Mucosa of descending colon (tissue), 3 donors: Measurements from ENCODE around the gene MTMR1. TPM values are rescaled to one million over a fixed set of nuclear protein-coding genes. Genes with fewer than 3 reads are reported as not detected.

Experiments used
- ATAC-seq: fragments of 200-7000 bp; cut with Tn5 transposase; one replicate; pipeline ENCODE4 v1.9.1; 2020; ENCODE audit warnings: mild to moderate bottlenecking, moderate library complexity
- DNase-seq, 3 donors: peaks; one replicate each; pipeline ENCODE4 v3.0.0-alpha.2; 2020
- H3K36me3 ChIP-seq: fragments of 200-600 bp; one replicate; pipeline ENCODE4 v1.8.0; 2021; ENCODE audit warnings: low read depth, mild to moderate bottlenecking
- H3K4me1 ChIP-seq: fragments of 200-600 bp; one replicate; pipeline ENCODE4 v1.8.0; 2021; ENCODE audit warnings: low read depth, mild to moderate bottlenecking
- H3K4me3 ChIP-seq: fragments of 200-600 bp; one replicate; pipeline ENCODE4 v1.8.0; 2021; ENCODE audit warnings: mild to moderate bottlenecking
- H3K9me3 ChIP-seq: fragments of 200-600 bp; one replicate; pipeline ENCODE4 v1.8.0; 2021; ENCODE audit warnings: mild to moderate bottlenecking
- intact Hi-C, 2 donors: fragments of 100-400 bp; cut with DNase I in 1 of 2; cut with micrococcal nuclease in 1 of 2; formaldehyde crosslinking; loops; one replicate each; pipeline versions ENCODE4 v1.11.0 to v1.11.1; 2022; cut with DNase I, micrococcal nuclease
- total RNA-seq, 3 donors: library from RNA; stranded (reverse); fragmentation: NEBNext Ultra II Directional in 2 of 3; extraction: Animal tissue kit (Norgen Biotek cat#: 25700) in 2 of 3; gene quantifications; one replicate each; pipeline versions ENCODE4 v1.2.1 to v1.2.4, GENCODE V29; 2021 to 2023
- TF ChIP-seq, protein P1 (sequence below): fragments of 200-600 bp; IDR thresholded peaks from one replicate; pipeline ENCODE4 v1.8.0; 2022; ENCODE audit warnings: antibody characterized with exemption, mild to moderate bottlenecking
- donor health status: DM: no; HTN: no; CAD: no; lungs with moderate emphysema.
- donor health status: DM: no; HTN: no; CAD: no.
- donor health status: DM: no; HTN: yes; CAD: no.

MTMR1 gene
- total RNA-seq, 3 donors from 2014 or later: 14.4 to 20.2 (median 17.6) TPM

DNA sequence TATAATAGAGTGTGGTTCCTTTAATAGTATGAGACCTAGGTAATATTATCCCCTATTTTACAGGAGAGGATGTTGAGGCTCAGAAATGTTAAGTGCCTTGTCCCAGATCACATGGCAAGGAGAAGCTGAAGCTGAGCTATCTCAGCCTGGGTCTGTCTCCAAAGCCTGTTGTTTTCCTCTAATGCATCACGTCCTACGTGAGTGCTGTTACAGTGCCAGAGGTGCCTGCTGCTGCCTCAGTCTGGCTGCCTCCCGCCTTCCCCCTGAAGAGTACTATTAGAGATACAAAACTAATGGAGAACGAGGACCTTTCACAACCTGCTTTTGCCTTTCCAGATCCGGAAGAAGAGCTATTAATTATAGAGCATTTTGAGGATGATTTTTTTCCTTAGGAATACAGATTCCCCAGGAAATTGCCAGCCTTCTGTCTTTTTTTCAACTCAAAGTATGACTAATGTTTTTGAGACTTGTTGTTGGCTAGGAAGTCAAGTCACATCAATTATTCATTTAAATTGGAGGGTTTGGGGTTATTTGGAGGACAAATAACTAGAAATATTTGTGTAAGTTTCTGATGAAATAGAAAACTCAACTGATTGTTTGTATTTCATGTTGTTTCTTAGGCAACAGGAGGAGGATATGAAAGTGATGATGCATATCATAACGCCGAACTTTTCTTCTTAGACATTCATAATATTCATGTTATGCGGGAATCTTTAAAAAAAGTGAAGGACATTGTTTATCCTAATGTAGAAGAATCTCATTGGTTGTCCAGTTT, 43.9 kb upstream of the MTMR1 start:
- DNase-seq: peak in 1 of 3 donors; percentile 16
- Histone ChIP-seq H3K4me3 (no peak overlapping the region), H3K4me1 (no peaks in the 10 kb centered on the region), H3K9me3 (no peaks in the 10 kb centered on the region), H3K36me3 (no peaks in the 10 kb centered on the region)
- ATAC-seq: no peak
- intact Hi-C loops: no loop called here
- TF ChIP-seq, protein P1, sequence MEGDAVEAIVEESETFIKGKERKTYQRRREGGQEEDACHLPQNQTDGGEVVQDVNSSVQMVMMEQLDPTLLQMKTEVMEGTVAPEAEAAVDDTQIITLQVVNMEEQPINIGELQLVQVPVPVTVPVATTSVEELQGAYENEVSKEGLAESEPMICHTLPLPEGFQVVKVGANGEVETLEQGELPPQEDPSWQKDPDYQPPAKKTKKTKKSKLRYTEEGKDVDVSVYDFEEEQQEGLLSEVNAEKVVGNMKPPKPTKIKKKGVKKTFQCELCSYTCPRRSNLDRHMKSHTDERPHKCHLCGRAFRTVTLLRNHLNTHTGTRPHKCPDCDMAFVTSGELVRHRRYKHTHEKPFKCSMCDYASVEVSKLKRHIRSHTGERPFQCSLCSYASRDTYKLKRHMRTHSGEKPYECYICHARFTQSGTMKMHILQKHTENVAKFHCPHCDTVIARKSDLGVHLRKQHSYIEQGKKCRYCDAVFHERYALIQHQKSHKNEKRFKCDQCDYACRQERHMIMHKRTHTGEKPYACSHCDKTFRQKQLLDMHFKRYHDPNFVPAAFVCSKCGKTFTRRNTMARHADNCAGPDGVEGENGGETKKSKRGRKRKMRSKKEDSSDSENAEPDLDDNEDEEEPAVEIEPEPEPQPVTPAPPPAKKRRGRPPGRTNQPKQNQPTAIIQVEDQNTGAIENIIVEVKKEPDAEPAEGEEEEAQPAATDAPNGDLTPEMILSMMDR: no peak

DNA sequence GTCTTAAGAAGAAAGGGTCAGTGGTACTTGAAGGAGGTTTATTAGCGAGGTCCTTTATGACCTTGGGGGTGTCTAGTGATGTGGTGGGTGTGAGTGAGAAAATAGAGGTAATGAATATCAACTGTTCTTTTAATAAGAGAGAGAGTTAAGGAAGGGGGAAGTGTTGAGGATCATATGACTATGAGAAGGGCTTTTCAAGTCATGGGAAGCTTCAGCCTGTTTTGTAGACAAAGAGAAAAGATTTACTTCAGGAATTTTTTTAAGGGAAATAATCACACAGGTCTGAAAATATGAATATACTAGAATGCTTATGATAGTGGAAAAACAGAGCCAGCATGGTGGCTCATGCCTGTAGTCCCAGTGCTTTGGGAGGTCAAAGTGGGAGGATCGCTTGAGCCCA, 41.3 kb upstream of the MTMR1 start:
- intact Hi-C loops: no loop called here
- Histone ChIP-seq H3K36me3 (no peaks in the 10 kb centered on the region), H3K4me3 (no peak overlapping the region), H3K4me1 (no peaks in the 10 kb centered on the region), H3K9me3 (no peaks in the 10 kb centered on the region)
- DNase-seq: no peak
- no peak for ATAC-seq
- TF ChIP-seq, protein P1: no peak

DNA sequence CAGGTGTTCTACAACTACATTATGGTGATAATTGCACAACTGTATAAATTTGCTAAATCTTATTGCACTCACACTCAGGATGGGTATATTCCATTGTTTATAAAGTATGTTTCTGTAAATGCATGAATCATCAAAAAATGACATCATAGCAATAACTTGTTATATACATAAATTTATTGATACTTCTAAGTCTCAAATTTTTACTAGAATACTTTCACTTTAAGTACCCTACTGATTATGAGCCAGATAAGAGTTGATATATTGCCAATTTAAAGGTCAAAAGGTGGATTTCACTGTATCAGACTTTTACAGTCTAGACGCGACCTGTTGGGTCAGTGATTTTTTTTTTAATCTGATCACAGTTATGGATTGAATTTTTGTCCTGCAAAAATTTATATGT, 37.4 kb upstream of the MTMR1 start:
- no peak for ATAC-seq
- no peak for DNase-seq
- no peaks in the 10 kb centered on the region for H3K4me1 ChIP-seq
- H3K36me3 ChIP-seq: no peaks in the 10 kb centered on the region
- no peak overlapping the region for H3K4me3 ChIP-seq
- TF ChIP-seq, protein P1: no peak
- no peaks in the 10 kb centered on the region for H3K9me3 ChIP-seq
- intact Hi-C loops: no loop called here

DNA sequence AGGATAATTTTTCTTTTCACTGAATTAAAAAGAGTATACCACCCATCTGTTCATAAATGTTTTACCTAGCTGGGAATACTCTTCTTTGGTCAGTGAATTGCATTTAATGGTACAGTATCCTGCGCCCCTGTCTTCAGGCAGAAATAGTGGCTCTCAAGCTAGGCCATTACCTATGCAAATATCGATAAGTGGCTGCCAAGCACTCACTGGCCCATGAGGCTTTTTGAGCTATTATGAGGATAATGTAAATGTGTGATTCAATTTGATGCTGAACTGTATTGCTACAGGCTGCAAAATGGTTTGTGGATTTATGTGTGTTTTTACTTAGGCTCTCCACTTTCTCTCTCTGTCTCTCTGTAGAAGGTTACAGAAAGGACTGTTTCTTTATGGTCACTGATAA, 30.1 kb upstream of the MTMR1 start:
- no peaks in the 10 kb centered on the region for H3K4me1 ChIP-seq
- DNase-seq (no peak), ATAC-seq (no peak)
- no peak overlapping the region for H3K4me3 ChIP-seq
- intact Hi-C loops: no loop called here
- no peaks in the 10 kb centered on the region for H3K36me3 ChIP-seq
- TF ChIP-seq, protein P1: no peak
- no peaks in the 10 kb centered on the region for H3K9me3 ChIP-seq

DNA sequence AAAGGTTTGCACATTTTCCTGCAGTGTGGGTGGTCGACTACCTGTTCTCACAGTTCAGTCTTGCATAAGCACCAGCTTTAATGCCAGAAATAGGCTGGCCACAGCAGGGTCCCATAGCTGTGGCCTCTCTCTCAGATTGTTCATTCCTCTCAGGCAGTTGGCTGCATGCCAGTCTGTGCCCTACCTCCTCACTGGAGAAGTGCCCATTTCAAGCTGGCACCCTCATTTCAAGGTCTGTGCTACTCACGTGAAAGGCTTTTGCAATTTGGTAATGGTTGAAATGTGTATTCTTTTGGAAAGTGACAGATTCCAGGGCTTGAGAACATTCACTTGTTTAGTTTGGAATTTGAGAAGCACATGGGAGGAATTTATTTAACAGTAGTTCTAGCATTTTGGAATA, 28.9 kb upstream of the MTMR1 start:
- Histone ChIP-seq H3K4me3 (no peak overlapping the region), H3K4me1 (no peaks in the 10 kb centered on the region), H3K36me3 (no peaks in the 10 kb centered on the region), H3K9me3 (no peaks in the 10 kb centered on the region)
- TF ChIP-seq, protein P1: no peak
- intact Hi-C loops: no loop called here
- DNase-seq (peak in 1 of 3 donors; percentile 5), ATAC-seq (no peak)
